ENCODE measurements around the gene FGD3.

GRCh38 chr9:92941861-92942260 lies 5.5 kb upstream of the FGD3 start:
- TF ChIP-seq CTCF (IDR thresholded peaks at IDR 0.05; ENCODE audit: low read depth, low read length, poor library complexity, severe bottlenecking) (no peak), EZH2phosphoT487 (IDR thresholded peaks at IDR 0.05; ENCODE audit: borderline replicate concordance, low read length) (no peak)
